H4 (cell line): Measurements from ENCODE around the gene PANK3. TPM values are rescaled to one million over a fixed set of nuclear protein-coding genes. Genes with fewer than 3 reads are reported as not detected.
"Not testable (repeated sequence)": the region's sequence is repeated elsewhere in the genome, so short reads cannot be mapped to it uniquely, and the experiment has no call there.

Experiments
- DNase-seq: peaks from one replicate; pipeline ENCODE4 v3.0.0-alpha.2; 2015; ENCODE audit warnings: low spot score
- total RNA-seq: library from RNA; depleted of rRNA; stranded (reverse); fragments of >200 nt; shearing (Covaris generic); gene quantifications from 2 replicates; pipeline ENCODE4 v1.2.3, GENCODE V29; 2014; rRNA removed

Gene PANK3
- total RNA-seq, 1 experiment from 2014 or later: 33.0 TPM

DNA sequence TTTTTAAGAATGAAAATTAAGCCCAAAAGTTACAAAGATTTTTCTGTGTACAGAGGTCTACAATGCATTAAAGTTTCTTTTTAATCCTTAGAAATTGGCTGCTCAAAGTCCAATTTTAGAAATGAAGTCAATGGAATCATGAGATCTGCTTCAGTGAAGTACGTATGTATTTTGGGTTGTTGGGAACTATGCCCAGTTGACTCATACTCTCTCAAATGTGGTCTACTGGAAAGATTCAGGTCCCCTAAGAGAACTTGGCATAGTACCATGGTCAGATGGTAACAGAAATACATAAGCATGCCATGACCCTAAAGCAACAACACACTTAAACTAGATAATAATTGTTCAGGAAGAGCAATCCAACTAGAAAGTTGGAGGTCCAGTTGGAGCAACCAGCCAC is 27.0 kb downstream of the PANK3 start:
- DNase-seq: peak; percentile 23

DNA sequence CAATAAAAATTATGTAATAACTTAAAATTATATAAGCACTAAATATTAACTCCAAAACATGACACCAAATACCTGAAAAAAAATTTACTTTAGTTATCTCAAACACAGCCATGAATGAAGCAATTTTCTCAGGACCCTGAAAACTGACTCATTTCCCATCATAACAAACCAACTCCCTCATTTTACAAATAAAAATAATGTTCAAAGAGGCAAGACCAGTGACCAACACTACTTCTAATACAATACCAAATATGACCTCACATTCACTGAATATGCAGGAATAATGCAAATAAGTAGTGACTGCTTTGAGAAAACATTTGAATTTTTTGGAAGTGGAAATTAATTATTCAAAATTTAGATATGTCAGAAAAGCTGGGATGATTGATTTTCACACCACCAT is 28.5 kb downstream of the PANK3 start:
- DNase-seq: no peak

DNA sequence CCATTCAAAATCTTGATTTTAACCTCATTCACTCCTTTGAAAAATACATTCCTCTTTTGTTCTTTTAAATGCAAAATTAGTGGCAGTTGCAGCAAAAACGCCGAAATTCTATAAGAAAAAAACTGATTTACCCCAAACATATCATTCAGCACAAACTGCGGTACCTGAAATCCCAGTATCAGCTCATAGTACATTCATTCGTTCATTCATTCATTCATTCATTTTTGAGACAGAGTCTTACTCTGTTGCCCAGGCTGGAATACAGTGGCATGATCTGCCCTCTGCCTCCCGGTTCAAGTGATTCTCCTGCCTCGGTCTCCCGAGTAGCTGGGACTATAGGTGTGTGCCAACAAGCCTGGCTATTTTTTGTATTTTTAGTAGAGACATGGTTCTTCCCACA is 29.6 kb downstream of the PANK3 start:
- no peak for DNase-seq

DNA sequence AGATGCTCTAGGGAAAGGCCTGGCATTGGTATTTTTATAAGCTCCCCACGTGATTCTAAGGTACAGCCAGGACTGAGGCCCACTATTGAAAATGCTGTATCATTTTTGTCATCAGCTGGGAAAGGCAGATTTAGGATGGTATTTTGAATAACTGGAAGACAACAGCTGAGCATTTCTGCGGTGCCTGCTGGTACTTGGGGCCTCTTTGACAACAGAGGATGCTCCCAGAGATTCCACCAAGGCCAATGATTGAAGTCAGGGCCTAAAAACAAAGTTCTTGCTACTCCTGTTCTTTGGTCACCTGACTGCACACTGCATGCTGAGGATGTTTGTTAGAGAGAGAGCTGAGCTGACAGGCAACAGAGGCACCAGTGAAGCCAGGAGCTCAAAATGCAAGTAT is 42.0 kb downstream of the PANK3 start:
- no peak for DNase-seq

DNA sequence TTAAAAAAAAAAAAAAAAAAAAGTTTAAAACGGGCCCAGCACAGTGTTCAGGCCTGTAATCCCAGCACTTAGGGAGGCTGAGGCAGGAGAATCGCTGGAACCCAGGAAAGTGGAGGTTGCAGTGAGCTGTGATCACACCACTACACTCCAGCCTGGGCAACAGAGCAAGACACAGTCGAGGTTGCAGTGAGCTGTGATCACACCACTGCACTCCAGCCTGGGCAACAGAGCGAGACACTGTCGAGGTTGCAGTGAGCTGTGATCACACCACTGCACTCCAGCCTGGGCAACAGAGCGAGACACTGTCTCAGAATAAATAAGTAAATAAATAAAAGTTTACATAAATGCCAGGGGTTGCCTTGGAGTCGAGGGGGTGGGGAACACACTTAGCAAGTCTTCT is 44.8 kb downstream of the PANK3 start:
- not testable (repeated sequence) for DNase-seq

DNA sequence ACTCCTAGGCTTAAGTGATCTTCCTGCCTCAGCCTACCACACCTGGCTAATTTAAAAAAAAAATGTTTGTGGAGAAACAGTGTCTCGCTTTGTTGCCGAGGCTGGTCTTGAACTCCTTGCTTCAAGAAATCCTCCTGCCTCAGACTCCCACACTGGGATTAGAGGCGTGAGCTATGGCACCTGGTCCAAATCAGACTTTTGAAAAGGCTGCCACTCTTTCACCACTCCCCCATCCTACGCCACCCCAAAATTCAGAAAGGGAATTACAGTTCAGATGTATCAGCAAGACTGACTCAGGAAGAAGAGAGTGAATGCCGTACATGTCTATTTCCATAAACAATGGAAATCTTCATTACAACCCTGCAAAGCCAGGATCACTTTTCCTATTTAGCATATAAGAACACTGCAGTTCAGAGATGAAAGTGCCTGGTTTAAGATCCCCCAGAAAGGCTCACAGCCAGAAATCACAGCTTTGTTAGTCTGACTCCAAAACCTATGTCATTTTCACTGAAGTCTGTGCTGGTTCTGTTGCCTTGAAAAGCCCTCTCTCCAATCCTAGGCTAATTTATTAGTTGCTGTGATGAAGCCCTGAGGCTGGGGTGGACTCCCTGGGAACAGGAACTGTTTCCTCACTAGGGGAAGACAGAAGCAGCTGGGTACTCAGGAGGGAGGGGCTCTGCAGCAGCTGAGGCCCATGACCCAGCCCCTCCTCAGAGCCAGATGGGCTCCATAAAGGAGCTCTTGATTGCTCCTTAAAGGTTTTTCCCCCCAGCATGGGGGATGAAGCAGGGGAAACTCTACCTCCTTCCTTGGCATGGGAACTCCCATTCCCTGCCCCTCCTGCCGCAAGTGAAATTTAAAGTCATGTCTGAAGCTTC is 46.9 kb downstream of the PANK3 start:
- DNase-seq: no peak

DNA sequence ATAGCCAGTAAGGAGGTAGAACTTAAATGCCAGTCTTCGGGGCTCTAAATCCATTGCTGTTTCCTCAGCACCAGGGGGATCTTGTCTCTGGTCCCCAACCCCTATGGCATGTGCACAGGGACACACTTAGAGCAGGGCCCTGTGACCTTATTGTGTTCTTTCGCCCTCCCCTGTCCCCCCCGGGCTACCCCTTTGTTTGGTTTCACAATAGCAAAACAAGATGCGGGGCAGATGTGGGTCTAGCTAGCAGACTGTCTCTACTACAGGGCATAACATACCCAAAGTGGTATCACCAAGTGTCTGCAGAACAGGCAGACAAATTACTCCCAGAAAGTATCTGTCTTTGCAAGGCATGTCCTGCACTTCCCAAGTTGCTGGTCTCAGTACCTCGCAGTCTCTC is 48.0 kb downstream of the PANK3 start:
- DNase-seq: no peak

DNA sequence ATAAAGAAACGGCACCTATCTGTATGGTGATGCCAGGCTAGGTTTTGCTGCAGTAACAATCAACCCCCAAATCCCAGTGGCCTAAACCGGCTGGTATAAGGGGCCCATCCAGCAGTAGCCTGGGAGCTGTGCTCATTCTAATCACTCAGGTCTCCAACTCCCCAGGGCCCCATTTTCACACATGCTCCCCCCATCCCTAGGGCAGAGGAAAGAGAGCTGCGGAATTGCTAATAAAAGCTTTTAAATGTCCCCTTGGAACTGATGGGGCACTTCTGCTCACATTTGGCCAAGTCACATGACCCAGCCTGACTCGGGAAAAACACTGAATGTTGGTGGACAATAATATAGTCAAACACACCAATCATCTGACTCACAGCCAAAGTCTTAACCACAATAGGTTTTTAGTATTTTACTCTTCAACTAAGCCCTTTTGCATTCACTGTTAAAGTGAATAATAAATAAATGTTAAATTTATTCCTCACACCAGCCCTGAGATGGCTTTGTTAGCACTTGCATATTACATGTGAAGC is 48.5 kb downstream of the PANK3 start:
- no peak for DNase-seq

DNA sequence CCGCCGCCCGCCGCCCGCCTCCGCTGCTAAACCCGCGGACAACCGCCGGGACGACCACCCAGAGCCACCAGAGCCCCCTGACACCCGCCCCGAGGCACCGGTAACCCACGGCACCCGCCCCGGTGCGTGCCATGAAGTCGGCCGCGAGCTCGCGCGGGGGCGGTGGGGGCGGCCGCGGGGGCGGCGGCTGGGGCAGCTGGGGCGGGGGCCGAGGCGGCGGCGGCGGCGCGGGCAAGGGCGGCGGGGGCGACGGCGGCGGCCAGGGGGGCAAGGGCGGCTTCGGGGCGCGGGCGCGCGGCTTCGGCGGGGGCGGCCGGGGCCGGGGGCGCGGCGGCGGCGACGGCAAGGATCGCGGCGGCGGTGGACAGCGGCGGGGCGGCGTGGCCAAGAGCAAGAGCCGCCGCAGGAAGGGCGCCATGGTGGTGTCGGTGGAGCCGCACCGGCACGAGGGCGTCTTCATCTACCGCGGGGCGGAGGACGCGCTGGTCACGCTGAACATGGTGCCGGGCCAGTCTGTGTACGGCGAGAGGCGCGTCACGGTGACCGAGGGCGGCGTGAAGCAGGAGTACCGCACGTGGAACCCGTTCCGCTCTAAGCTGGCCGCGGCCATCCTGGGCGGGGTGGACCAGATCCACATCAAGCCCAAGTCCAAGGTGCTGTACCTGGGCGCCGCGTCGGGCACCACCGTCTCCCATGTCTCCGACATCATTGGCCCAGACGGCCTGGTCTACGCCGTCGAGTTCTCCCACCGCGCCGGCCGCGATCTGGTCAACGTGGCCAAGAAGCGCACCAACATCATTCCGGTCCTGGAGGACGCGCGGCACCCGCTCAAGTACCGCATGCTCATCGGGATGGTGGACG is 49.6 kb downstream of the PANK3 start:
- no peak for DNase-seq

DNA sequence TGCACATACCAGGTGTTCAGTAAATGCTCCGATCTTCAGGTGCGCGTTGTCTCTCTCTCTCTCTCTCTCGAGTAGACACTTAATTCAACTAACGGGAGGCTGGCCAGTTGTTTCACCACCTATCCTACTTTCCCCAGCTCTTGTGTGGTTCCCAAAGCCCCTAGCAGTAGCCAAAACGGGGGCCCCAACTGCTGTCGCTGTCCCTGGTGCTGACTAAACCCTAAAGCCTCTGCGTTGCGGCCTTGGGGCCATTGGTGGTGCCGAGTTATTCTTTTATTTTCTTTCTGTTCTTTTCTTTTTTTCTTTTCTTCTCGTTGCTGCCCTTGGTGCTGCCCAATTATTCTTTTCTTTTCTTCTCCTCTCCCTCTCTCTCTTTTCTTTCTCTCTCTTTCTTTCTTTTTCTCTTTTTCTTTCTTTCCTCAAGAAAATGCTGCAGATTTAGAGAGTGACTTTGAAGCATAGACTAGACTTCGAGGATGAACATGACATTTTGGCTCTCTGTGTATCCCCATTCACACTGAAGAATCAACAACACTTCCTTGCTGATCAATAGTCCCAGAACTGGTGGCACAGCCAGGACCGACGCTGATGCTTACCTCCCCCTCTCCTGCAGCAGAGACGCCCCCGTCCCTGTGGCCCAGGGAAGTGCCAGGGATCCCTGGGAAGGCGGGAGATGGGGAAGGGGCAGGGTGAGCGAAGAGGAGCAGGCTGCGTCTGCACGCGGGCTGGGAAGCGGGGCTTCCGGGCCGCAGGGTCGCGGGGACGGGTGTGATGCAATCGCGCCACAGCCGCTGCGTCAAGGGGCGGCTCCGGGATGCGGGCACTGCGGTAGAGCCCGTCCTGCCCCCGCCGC is 50.4 kb downstream of the PANK3 start, which contains the start of gene FBLL1:
Gene FBLL1, plus strand, starts transcription at position 785 of the 853 bp plus-strand sequence. CDS start 200 bp downstream, outside the sequence.
- DNase-seq: no peak

DNA sequence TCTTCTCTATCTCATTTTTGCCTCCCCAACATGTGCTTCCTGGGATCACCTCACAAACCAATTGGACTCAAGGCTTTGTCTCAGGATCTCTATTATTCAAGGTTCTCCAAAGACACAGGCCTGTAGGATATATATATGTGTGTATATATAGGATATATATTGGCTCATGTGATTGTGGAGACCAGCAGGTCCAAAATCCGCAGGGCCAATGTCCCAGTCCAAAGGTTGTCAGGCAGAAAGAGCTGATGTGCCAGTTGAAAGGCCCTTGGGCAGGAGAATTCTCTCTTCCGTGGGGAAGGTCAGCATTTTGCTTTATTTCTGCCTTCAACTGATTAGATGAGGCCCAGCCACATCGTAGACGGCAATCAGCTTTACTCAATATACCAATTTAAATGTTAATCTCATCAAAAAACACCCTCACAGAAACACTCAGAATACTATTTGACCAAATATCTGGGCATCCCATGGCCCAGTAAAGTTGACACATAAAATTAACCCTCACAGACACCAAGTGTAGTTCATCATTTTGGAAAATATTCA is 51.3 kb downstream of the PANK3 start:
- DNase-seq: no peak

DNA sequence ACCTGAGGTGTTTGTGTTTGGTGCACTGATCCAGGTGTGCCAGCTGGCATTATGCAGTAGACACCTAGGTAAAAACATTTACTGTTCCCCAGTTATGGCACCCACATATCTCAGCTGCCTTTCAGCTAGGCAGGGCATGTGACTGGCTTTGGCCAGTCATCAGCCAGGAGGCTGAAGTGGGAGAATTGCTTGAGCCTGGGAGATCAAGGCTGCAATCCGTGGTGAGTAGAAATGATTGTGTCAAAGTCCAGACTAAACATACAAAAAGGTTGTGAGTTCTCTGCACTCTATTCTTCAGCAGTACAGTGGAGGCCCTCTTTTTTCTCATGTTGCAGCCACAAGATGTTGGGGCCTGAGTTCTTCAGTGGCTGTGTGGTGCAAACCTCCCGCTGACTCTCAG is 53.3 kb downstream of the PANK3 start:
- DNase-seq: no peak

DNA sequence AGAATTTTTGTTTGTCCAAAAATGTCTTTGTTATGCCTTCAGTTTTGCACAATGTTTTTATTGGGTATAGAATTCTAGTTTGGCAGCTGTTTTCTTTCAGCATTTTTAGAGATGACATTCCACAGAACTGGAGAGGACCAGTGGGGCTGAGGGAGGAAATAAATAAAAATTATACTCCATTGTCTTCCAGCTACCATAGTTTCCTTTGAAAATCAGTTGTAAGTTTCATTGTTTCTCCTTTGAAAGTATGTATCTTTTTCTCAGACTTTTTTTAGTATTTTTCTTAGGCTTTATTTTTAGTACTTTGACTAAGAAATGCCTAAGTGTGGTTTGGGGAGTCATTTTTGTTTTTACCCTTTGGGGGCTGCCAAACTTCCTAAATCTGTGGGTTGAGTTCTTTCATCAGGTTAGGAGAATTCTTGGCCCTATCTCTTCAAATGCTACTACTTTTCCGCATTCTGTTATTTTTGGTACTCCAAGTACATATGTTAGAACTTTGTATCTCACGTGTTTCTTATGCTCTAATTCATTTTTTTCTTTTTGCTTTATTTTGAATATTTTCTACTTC is 65.2 kb downstream of the PANK3 start:
- DNase-seq: no peak

DNA sequence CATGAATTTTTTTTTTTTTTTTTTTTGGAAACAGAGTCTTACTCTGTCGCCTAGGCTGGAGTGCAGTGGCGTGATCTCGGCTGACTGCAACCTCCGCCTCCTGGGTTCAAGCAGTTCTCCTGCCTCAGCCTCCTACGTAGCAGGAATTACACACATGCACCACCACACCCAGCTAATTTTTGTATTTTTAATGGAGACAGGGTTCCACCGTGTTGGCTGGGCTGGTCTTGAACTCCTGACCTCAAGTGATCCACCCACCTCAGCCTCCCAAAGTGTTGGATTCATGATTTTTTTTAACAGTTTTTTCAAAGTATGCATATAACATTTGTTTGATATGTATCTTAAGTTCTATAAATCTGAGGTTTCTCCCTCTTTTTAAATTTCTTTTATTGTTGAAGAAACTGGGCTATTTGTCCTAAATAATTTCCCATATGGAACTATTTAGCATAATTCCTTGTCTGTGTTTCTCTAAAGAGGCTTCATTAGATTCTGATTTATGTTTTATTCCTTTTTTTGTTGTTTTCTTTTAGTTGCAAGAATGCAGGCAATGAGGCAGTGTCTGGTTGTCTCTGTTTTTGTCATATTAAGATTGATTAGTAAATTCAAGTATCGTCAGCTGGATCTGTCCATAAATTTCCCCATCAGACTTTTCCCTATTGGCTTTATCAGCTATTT is 76.5 kb downstream of the PANK3 start:
- DNase-seq: no peak

Other genes with a start within 250 kb of the PANK3 start
- 204 and 227 TPM in 2 replicates for gene RARS1, start 92.9 kb downstream of the PANK3 start, total RNA-seq
- 0.55 TPM in 1 of 2 replicates, not detected in the other for gene FBLL1, start 50.1 kb downstream of the PANK3 start, total RNA-seq